M059J (cell line): Measurements from ENCODE around the gene BBLN. TPM values are rescaled to one million over a fixed set of nuclear protein-coding genes. Genes with fewer than 3 reads are reported as not detected.

Experiments used
- DNase-seq: peaks from one replicate; pipeline ENCODE4 v3.0.0-alpha.2; 2012; ENCODE audit warnings: low read depth
- total RNA-seq: library from RNA; depleted of rRNA; stranded (reverse); fragments of >200 nt; shearing (Covaris generic); gene quantifications from 2 replicates; pipeline ENCODE4 v1.2.3, GENCODE V29; 2014

Gene BBLN
- total RNA-seq, 1 experiment from 2014 or later: 289 TPM

DNA sequence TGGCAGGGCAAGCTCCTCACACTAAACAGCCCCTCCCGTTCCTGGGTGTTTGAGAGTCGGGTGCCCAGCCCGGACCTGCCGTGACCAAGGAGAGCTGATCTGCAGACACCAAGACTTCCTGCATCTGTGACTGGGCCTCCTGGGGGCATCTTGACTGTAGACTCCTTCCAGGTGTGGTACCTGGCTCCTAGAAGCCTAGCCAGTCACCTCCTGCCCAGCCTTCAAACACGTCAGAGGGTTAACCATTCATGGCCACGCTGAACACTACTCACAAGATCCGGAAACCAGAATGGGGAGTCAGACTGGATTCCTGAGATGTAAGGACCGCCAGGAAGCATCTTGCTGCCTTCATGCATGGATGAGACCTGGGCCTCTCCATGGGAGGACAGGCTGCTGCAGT lies 14.5 kb upstream of the BBLN start:
- no peak for DNase-seq

- no peak for DNase-seq
Observed at GRCh38 chr9:128145951-128146351, 14.1 kb upstream of the BBLN start.

DNA sequence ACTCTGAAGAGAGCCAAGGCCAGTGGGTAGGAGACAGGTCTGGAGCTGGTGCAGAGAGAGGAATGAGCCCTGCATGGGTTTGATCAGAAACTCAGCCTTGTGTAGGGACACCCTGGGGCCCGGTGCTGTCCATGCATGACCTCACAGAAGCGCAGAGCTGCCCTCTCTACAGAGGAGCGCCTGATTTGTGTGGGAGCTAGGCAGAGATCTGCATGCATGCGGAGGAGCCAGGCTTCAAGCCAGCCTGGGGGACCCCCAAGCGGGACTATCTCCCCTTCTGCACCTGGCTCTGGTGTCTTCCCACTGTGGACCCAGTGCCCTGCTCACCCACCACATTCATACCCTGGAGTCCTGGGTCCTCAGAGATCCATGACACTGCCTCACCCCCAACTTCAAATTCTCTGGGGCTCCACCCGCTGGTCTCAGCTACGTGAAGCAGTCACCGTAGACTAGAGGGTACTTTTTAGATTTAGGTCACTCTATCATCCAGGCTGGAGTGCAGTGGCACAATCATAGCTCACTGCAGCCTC lies 13.4 kb upstream of the BBLN start:
- no peak for DNase-seq

GRCh38 chr9:128148509-128149000 lies 11.5 kb upstream of the BBLN start:
- DNase-seq: no peak

- DNase-seq: peak; percentile 65
Observed at GRCh38 chr9:128149001-128149701, 10.9 kb upstream of the BBLN start, which contains the start of gene LCN2. Gene LCN2, plus strand, starts transcription at chr9:128149453. Its CDS starts 73 bp downstream, at chr9:128149526.

- no peak for DNase-seq
Observed at GRCh38 chr9:128149951-128150593, 10.0 kb upstream of the BBLN start.

DNA sequence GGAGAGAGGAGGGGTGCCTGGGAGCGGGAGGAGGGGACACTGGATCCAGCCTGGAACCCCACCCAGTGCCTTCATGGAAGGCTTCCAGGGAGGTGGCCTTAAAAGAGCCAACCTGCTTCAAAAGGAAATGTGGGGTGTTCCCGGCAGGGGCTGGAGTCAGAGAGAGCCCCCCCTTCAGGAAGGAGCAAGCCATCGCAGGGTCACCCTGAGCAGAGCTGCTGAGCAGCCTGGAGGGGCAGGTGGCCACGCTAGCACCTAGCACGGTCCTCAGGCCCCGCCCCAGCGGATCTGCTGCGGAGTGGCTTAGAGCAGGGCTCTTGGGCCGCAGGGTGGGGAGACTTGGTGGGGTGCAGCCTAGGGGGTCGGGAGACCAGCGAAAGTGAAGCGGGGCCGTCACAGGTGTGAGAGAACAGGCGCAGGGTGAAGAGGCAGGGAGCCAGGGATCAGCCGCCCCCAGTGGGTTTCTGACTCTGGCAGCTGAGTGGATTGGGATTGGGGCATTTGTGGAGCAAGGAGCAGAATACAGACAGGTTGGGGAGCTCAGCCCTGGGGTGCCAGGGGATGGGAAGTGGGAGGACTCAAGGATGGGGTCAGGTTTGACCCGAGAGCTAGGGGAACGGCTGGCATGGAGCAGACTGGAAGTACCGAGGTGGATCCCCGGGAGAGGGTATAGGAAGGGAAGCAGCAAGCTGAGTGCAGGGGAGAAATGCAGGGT lies 9.3 kb upstream of the BBLN start:
- DNase-seq: no peak

GRCh38 chr9:128151309-128152132 lies 8.5 kb upstream of the BBLN start:
- no peak for DNase-seq

DNA sequence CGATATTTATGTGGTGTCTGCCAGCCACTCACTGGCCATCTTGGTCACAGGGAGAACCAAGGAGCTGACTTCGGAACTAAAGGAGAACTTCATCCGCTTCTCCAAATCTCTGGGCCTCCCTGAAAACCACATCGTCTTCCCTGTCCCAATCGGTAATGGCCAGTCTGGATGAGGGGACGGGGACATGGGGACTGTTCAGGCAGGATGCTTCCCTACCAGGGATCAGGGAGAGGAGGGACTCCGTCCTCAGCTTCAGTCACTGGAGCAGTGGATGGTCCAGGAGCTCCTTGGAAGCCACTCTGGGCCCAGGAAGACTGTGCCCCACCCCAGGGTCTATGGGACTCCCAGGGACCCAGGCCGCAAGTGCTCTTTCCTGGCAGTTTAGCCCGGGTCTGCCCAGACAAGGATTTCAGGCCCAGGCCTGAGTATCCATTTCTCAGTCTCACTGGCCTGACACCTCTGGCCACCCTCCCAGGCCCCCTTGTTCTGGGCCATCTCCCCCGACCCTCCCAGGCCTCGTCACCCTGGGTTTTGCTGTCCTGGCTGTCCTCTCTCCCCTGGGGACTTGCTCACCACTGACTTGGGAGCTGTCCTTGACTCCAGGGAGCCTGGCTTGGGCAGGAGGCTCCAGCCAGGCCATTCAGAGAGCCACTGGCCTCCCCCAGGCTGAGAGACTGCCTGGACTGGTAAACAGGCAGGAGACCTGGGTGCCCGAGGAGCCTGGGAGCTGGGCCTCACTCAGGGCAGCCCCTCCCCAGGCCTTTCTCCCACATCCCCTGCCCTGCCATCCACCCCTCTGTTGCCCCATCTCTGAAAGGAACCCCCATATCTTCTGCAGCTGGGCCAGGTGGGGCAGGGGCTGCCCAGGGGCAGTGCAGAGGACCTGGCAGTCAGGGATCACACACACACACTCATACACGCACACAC lies 7.7 kb upstream of the BBLN start:
- no peak for DNase-seq

DNA sequence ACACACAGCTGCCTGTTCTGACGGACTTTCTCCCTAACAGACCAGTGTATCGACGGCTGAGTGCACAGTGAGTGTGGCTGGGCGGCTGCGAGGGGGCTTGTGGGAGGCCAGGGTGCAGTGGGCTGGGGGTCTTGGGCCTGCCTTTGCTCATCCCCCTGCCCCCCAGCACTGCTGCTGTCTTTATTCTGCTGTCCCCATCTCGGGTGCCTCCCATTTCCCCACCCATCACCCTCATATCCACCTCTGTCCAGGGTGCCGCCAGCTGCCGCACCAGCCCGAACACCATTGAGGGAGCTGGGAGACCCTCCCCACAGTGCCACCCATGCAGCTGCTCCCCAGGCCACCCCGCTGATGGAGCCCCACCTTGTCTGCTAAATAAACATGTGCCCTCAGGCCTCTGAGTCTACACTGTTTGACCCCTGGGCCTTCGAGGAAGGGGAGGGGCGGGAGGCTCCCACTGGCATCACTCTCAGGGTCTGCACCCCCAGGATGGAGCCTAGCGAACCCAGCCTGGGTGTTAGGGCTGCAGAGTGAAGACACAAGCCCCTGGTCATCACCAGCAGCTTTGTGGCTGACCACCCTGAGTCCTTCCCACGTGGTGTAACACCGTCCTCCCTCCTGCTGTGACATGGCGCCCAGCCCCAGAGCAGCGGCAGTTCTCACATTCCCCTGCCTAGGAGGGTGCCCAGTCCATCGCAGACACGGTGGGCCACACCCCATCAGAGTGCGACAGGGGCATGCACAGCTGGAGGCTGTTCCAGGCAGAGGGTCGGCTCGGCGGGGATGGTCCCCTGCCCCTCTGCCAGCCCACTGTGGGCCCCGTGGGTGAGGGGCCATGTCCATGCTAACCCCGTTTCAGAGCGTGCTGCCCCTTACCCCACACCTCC lies 6.8 kb upstream of the BBLN start:
- no peak for DNase-seq

- no peak for DNase-seq
Observed at GRCh38 chr9:128153947-128154695, 5.9 kb upstream of the BBLN start.

- no peak for DNase-seq
Observed at GRCh38 chr9:128155736-128156500, 4.1 kb upstream of the BBLN start.

GRCh38 chr9:128159522-128159783 lies 612 bp upstream of the BBLN start:
- no peak for DNase-seq

- no peak for DNase-seq
Observed at GRCh38 chr9:128160603-128160987, 530 bp downstream of the BBLN start.

- no peak for DNase-seq
Observed at GRCh38 chr9:128161215-128161902, 1.3 kb downstream of the BBLN start.

DNA sequence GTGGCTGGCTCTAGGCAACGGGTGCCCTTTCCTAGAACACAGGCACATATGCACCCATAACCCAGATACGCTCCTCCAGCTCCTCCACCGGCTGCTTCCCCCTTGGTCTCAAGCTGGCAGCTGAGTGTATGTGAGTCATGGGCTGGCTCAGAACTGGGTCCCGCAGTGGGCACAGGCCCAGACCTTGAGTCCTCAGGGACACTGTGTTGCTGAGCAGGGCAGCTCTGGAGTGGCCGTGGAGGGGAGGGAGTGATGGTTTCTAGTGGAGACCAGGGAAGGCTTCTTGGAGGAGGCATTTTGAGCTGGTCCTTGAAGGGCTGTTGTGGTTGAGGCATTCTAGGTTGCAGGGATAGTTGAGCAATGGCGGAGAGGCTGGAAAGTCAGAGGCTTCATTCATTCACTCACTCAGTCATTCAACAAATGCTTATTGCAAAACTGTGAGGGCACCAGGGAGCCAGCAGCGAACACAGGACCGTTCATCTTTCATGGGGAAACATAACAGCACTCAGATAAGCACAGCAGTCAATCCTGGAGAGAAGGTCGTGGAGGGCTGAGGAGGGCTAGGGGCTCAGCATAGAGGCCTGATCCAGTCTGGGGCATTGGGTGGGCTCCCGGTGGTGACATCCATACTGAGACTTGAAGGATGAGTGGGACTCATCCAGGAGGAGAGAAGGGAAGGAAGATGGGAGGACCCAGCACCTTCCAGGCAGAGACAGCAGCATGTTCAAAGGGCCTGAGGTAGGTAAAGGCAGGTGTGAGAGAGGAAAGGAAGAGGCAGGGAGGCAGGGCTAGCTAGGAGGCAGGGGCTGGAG lies 2.4 kb downstream of the BBLN start:
- peak; percentile 87 for DNase-seq

- DNase-seq: no peak
Observed at GRCh38 chr9:128163027-128163515, 3.0 kb downstream of the BBLN start.
